Ishikawa (cell line): ENCODE results near the gene BRAT1.
A peak's percentile ranks its signal among the peaks of the same experiment; 100 is the strongest.

ENCODE experiments used
- CEBPB ChIP-seq: IDR thresholded peaks from 2 replicates; pipeline ENCODE4 v1.6.1; 2012
- CREB1 ChIP-seq: IDR thresholded peaks from 2 replicates; pipeline ENCODE4 v1.6.1; 2012; ENCODE audit warnings: low read depth
- EGR1 ChIP-seq: IDR thresholded peaks from 2 replicates; pipeline ENCODE4 v1.6.1; 2012
- EP300 ChIP-seq: IDR thresholded peaks from 2 replicates; pipeline ENCODE4 v1.6.1; 2012; ENCODE audit warnings: borderline replicate concordance
- FOXM1 ChIP-seq: IDR thresholded peaks from 2 replicates; pipeline ENCODE4 v1.6.1; 2012; ENCODE audit warnings: low read depth, borderline replicate concordance
- MAX ChIP-seq: IDR thresholded peaks from 2 replicates; pipeline ENCODE4 v1.6.1; 2012
- NFIC ChIP-seq: IDR thresholded peaks from 2 replicates; pipeline ENCODE4 v1.6.1; 2012
- RAD21 ChIP-seq: IDR thresholded peaks from 2 replicates; pipeline ENCODE4 v1.6.1; 2012; ENCODE audit warnings: low read depth
- REST ChIP-seq: IDR thresholded peaks from 2 replicates; pipeline ENCODE4 v1.6.1; 2012; ENCODE audit warnings: low read depth, mild to moderate bottlenecking
- TAF1 ChIP-seq: IDR thresholded peaks from 2 replicates; pipeline ENCODE4 v1.6.1; 2012; ENCODE audit warnings: low read depth, mild to moderate bottlenecking
- TCF12 ChIP-seq: IDR thresholded peaks from 2 replicates; pipeline ENCODE4 v1.6.1; 2012; ENCODE audit warnings: low read depth
- TEAD4 ChIP-seq: IDR thresholded peaks from 2 replicates; pipeline ENCODE4 v1.6.1; 2012
- USF1 ChIP-seq: IDR thresholded peaks from 2 replicates; pipeline ENCODE4 v1.6.1; 2012
- YY1 ChIP-seq: IDR thresholded peaks from 2 replicates; pipeline ENCODE4 v1.6.1; 2012; ENCODE audit warnings: low read depth
- ZBTB7A ChIP-seq: IDR thresholded peaks from 2 replicates; pipeline ENCODE4 v1.6.1; 2012; ENCODE audit warnings: low read depth

BRAT1 gene

GRCh38 chr7:2589341-2589740 lies 34.0 kb upstream of the BRAT1 start:
- TF ChIP-seq TCF12 = no peak
- TF ChIP-seq EP300 = no peak
- TF ChIP-seq FOXM1 = no peak
- TF ChIP-seq USF1 = no peak
- no peak for TF ChIP-seq TAF1
- TF ChIP-seq CEBPB = no peak
- TF ChIP-seq TEAD4 = no peak

- no peak for TF ChIP-seq NFIC
- TF ChIP-seq REST = no peak
- TF ChIP-seq USF1 = no peak
- no peak for TF ChIP-seq ZBTB7A
- TF ChIP-seq TAF1 = no peak
- no peak for TF ChIP-seq YY1
- no peak for TF ChIP-seq FOXM1
- no peak for TF ChIP-seq CEBPB
- no peak for TF ChIP-seq CREB1
- TF ChIP-seq EGR1 = no peak
These were observed 32.5 kb upstream of the BRAT1 start for GRCh38 chr7:2587778-2588177.

GRCh38 chr7:2587134-2587533 lies 31.8 kb upstream of the BRAT1 start:
- no peak for TF ChIP-seq EP300
- no peak for TF ChIP-seq ZBTB7A
- TF ChIP-seq NFIC = no peak
- no peak for TF ChIP-seq TCF12

GRCh38 chr7:2586326-2587020 lies 31.1 kb upstream of the BRAT1 start:
- TF ChIP-seq TCF12 = no peak
- TF ChIP-seq FOXM1 = no peak
- TF ChIP-seq CREB1 = no peak
- no peak for TF ChIP-seq USF1
- no peak for TF ChIP-seq TAF1
- TF ChIP-seq RAD21 = no peak
- TF ChIP-seq ZBTB7A = no peak
- TF ChIP-seq YY1 = no peak
- TF ChIP-seq REST = no peak
- TF ChIP-seq CEBPB = no peak
- TF ChIP-seq EP300 = no peak
- TF ChIP-seq NFIC = no peak
- TF ChIP-seq MAX = no peak
- TF ChIP-seq TEAD4 = no peak
- no peak for TF ChIP-seq EGR1

- no peak for TF ChIP-seq YY1
These were observed 30.1 kb upstream of the BRAT1 start for GRCh38 chr7:2585446-2585845.

GRCh38 chr7:2583798-2584580 lies 28.7 kb upstream of the BRAT1 start:
- 0 out of 2 replicates have a peak, but pooled peaks have one; percentile 19 for TF ChIP-seq MAX
- no peak for TF ChIP-seq CEBPB
- TF ChIP-seq USF1 = peak; percentile 58
- TF ChIP-seq CREB1 = no peak
- no peak for TF ChIP-seq ZBTB7A
